OCI-LY1 (cell line): Measurements from ENCODE around the gene SLC43A1.
A peak's percentile ranks its signal among the peaks of the same experiment; 100 is the strongest.

Source experiments
- H2AFZ ChIP-seq: fragments of 200-600 bp; sonication (generic), shearing (Covaris generic); 2 replicates; pipeline ENCODE4 v1.6.0; 2014; ENCODE audit warnings: antibody characterized with exemption, mild to moderate bottlenecking, low read length
- H3F3A ChIP-seq: fragments of 200-600 bp; sonication (generic), shearing (Covaris generic); 2 replicates; pipeline ENCODE4 v1.6.0; 2014; ENCODE audit warnings: mild to moderate bottlenecking, antibody characterized with exemption, low read length, moderate library complexity; ENCODE audit not compliant: insufficient read depth
- H3K27ac ChIP-seq: fragments of 200-600 bp; sonication (generic); 2 replicates; pipeline ENCODE4 v1.5.1; 2014; ENCODE audit warnings: low read length, mixed run types, mild to moderate bottlenecking, low read depth; ENCODE audit not compliant: poor library complexity, severe bottlenecking
- H3K27me3 ChIP-seq: fragments of 200-600 bp; sonication (generic); 2 replicates; pipeline ENCODE4 v1.6.0; 2014; ENCODE audit warnings: antibody characterized with exemption, mild to moderate bottlenecking, low read length, moderate library complexity; ENCODE audit not compliant: insufficient read depth
- H3K36me3 ChIP-seq: fragments of 200-600 bp; sonication (generic); 2 replicates; pipeline ENCODE4 v1.6.1; 2014; ENCODE audit warnings: mild to moderate bottlenecking, antibody characterized with exemption, low read length, moderate library complexity, mixed read lengths; ENCODE audit not compliant: insufficient read depth
- H3K4me1 ChIP-seq: fragments of 200-600 bp; sonication (generic); 2 replicates; pipeline ENCODE4 v1.5.1; 2014; ENCODE audit warnings: mild to moderate bottlenecking, low read length, moderate library complexity; ENCODE audit not compliant: insufficient read depth, severe bottlenecking
- H3K4me2 ChIP-seq: fragments of 200-600 bp; sonication (generic), shearing (Covaris generic); 2 replicates; pipeline ENCODE4 v1.6.1; 2014; ENCODE audit warnings: low read length
- H3K4me3 ChIP-seq: fragments of 200-600 bp; sonication (generic); 2 replicates; pipeline ENCODE4 v1.5.1; 2014; ENCODE audit warnings: low read length, low read depth, mild to moderate bottlenecking, mixed read lengths; ENCODE audit not compliant: poor library complexity, severe bottlenecking
- H3K79me2 ChIP-seq: fragments of 200-600 bp; shearing (Covaris generic); 2 replicates; pipeline ENCODE4 v1.6.1; 2016; ENCODE audit warnings: mixed run types, low read length, mixed read lengths; ENCODE audit not compliant: insufficient read depth
- H3K9ac ChIP-seq: fragments of 200-600 bp; sonication (generic), shearing (Covaris generic); 2 replicates; pipeline ENCODE4 v1.6.1; 2014; ENCODE audit warnings: mild to moderate bottlenecking, low read length, mixed read lengths
- H3K9me2 ChIP-seq: fragments of 200-600 bp; sonication (generic), shearing (Covaris generic); 2 replicates; pipeline ENCODE4 v1.6.1; 2014; ENCODE audit warnings: low read depth, mild to moderate bottlenecking, low read length, mixed read lengths
- H3K9me3 ChIP-seq: fragments of 200-600 bp; shearing (Covaris generic); 2 replicates; pipeline ENCODE4 v1.6.1; 2014; ENCODE audit warnings: low read length, mixed read lengths
- H4K20me1 ChIP-seq: fragments of 200-600 bp; sonication (generic), shearing (Covaris generic); 2 replicates; pipeline ENCODE4 v1.6.0; 2016; ENCODE audit warnings: mild to moderate bottlenecking, low read length; ENCODE audit not compliant: insufficient read depth
- EZH2 ChIP-seq: fragments of 200-600 bp; sonication (generic), shearing (Covaris generic); IDR thresholded peaks from 2 replicates; pipeline ENCODE4 v1.8.0; 2017; ENCODE audit warnings: borderline replicate concordance, mixed run types, mild to moderate bottlenecking, antibody characterized with exemption, low read length, moderate library complexity, mixed read lengths
- TF ChIP-seq, protein P1 (sequence below): fragments of 200-600 bp; sonication (generic), shearing (Covaris generic); IDR thresholded peaks from 2 replicates; pipeline ENCODE4 v1.5.1; 2017; ENCODE audit warnings: mild to moderate bottlenecking, antibody characterized with exemption, low read length, moderate library complexity, mixed read lengths

Gene SLC43A1

DNA sequence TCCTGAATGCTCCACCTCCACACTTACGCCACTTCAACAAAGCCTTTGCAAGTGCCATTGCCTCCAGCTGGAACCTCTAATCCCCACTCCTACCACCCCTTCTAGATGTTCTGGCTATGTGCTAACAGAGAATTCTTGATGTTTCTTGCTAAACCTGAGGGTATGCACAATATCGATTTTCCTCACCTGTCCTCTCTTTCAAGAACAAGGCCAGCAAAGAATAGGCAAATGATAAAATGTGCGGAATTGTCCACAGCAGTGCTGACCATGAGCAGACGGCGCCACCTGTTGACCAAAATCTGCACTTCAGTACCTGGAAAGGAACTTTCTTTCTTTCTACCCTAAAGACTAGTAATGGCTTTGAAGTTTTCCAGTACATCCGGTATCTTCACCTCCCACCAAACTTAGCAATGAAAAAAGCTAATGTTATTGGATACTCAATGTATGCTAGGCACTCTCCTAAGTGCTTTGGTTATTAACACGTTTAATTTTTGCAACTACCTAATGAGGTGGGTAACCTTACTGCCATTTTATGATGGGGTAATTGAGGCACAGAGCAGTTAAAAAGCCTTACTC lies 11.6 kb upstream of the SLC43A1 start:
- no peak overlapping the region for H3K4me2 ChIP-seq
- H3K4me3 ChIP-seq, result no peak overlapping the region
- TF ChIP-seq, protein P1, sequence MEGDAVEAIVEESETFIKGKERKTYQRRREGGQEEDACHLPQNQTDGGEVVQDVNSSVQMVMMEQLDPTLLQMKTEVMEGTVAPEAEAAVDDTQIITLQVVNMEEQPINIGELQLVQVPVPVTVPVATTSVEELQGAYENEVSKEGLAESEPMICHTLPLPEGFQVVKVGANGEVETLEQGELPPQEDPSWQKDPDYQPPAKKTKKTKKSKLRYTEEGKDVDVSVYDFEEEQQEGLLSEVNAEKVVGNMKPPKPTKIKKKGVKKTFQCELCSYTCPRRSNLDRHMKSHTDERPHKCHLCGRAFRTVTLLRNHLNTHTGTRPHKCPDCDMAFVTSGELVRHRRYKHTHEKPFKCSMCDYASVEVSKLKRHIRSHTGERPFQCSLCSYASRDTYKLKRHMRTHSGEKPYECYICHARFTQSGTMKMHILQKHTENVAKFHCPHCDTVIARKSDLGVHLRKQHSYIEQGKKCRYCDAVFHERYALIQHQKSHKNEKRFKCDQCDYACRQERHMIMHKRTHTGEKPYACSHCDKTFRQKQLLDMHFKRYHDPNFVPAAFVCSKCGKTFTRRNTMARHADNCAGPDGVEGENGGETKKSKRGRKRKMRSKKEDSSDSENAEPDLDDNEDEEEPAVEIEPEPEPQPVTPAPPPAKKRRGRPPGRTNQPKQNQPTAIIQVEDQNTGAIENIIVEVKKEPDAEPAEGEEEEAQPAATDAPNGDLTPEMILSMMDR, result peak; percentile 97
- no peak for TF ChIP-seq EZH2
- peaks cover 22% of the 10 kb centered on the region for H3K4me1 ChIP-seq
- H3K36me3 ChIP-seq, result peaks cover 35% of the 10 kb centered on the region
- no peaks in the 10 kb centered on the region for H4K20me1 ChIP-seq
- no peaks in the 10 kb centered on the region for H3K9me2 ChIP-seq
- no peaks in the 10 kb centered on the region for H3K9me3 ChIP-seq
- no peak overlapping the region for H2AFZ ChIP-seq
- H3K9ac ChIP-seq, result no peak overlapping the region; the same call in 1 of the 2 replicates
- H3K79me2 ChIP-seq, result peaks cover 16% of the 10 kb centered on the region
- H3K27ac ChIP-seq, result no peak overlapping the region
- H3F3A ChIP-seq, result no peaks in the 10 kb centered on the region; the same call in 1 of the 2 replicates
- H3K27me3 ChIP-seq, result no peaks in the 10 kb centered on the region

DNA sequence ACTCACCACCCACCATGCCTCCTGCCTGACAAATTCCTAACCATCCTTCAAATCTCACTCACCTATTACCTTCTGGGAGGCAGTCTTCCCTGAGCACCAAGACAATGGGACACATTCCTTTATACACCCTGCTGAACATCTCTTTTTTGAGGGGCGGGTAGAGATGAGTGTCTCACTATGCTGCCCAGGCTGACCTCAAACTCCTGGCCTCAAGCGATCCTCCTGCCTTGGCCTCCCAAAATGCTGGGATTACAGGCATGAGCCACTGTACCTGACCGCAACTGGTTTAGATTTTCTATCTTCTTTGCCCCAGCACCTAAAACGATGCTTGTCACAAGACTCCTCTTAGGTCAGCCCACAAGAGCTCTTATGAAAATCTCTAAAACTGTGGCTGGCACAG lies 7.9 kb upstream of the SLC43A1 start:
- Histone ChIP-seq H2AFZ (no peak overlapping the region), H3K4me1 (no peaks in the 10 kb centered on the region), H3K79me2 (no peaks in the 10 kb centered on the region), H3K4me2 (no peak overlapping the region), H3K4me3 (no peak overlapping the region), H3F3A (no peaks in the 10 kb centered on the region; the same call in 1 of the 2 replicates), H4K20me1 (no peaks in the 10 kb centered on the region), H3K36me3 (peaks cover 27% of the 10 kb centered on the region), H3K9me2 (no peaks in the 10 kb centered on the region), H3K9me3 (no peaks in the 10 kb centered on the region), H3K9ac (no peak overlapping the region), H3K27me3 (no peaks in the 10 kb centered on the region), H3K27ac (no peak overlapping the region)
- TF ChIP-seq, protein P1, result no peak
- TF ChIP-seq EZH2, result no peak

DNA sequence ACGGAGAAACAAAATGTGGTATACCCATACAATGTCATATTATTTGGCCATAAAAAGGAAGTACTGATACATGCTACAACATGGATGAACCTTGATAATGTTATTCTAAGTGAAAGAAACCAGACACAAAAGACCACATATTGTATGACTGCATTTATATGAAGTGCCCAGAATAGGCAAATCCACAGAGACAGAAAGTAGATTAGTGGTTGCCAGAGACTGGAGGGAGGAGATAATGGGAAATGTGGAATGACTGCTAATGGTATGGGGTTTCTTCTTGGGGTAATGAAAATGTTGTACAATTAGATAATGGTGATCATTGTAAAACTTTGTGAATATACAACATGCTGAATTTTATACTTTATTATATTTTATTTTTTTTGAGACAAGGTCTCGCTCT lies 5.6 kb upstream of the SLC43A1 start:
- no peak for TF ChIP-seq EZH2
- TF ChIP-seq, protein P1, result no peak
- Histone ChIP-seq H3K9ac (no peak overlapping the region), H3K9me3 (no peaks in the 10 kb centered on the region), H3K27me3 (no peaks in the 10 kb centered on the region), H3K4me1 (peaks cover 2% of the 10 kb centered on the region), H3K4me2 (no peak overlapping the region), H3K9me2 (no peaks in the 10 kb centered on the region), H3F3A (no peaks in the 10 kb centered on the region; the same call in 1 of the 2 replicates), H3K4me3 (no peak overlapping the region), H3K27ac (no peak overlapping the region), H4K20me1 (no peaks in the 10 kb centered on the region), H2AFZ (no peak overlapping the region), H3K36me3 (peaks cover 11% of the 10 kb centered on the region), H3K79me2 (no peaks in the 10 kb centered on the region)
